ENCODE results near the gene AVEN. TPM values are rescaled to one million over a fixed set of nuclear protein-coding genes. Genes with fewer than 3 reads are reported as not detected.

The AVEN gene, protein sequence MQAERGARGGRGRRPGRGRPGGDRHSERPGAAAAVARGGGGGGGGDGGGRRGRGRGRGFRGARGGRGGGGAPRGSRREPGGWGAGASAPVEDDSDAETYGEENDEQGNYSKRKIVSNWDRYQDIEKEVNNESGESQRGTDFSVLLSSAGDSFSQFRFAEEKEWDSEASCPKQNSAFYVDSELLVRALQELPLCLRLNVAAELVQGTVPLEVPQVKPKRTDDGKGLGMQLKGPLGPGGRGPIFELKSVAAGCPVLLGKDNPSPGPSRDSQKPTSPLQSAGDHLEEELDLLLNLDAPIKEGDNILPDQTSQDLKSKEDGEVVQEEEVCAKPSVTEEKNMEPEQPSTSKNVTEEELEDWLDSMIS
- 20.4 and 24.4 TPM in 2 replicates for total RNA-seq

DNA sequence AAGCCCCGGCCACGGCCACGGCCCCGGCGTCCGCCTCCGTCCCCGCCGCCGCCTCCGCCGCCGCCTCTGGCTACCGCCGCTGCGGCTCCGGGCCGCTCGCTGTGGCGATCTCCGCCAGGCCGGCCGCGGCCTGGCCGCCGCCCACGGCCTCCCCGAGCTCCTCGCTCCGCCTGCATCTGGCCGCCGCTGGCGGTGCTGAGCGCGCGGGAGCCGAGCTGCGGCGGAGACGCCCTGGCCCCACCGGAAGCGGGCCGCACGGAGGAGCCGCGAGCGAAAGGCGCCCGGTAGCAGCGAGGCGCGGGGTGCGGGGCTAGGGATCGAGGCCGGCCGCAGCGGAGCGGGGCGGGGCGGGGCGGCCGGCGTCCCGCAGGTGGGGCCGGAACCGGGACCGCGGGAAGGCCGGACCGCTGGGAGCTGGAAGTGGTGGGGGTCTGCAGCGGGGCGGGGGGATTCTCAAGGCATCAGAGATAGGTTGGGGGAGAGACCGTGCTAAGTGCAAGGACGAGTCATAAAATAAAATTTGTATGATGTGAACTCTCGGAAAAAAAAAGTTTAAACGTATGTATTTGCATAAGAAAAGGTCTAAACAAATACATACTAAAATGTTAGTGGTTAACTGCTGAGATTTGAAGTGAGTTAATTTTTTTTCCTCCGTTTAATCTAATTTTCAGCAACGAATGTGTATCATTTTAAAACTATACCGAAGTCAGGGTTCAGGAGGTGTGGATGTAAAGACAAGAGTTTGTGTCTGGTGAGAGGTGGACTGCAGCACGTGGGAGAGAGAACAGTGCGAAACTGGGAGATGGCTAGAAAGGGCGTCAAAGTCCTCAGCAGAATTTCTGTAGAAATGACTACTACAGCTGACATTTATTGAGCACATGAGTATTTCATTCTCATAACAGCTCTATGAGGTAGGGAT, at the start of gene AVEN:
AVEN (minus strand) TSS at position 334 of the 919 bp plus-strand sequence; CDS start at position 176, 158 bp downstream.
- Histone ChIP-seq H3K36me3 (ENCODE audit: control insufficient read depth, insufficient read depth, low read length) (no peaks in the 10 kb centered on the region), H3K4me3 (ENCODE audit: low read depth, low read length) (peak within 1 kb of the TSS; percentile 99), H3K27me3 (ENCODE audit: control insufficient read depth, insufficient read depth, low read length) (no peaks in the 10 kb centered on the region)
- no peak for DNase-seq (ENCODE audit: low read depth)
- TF ChIP-seq, protein P1, sequence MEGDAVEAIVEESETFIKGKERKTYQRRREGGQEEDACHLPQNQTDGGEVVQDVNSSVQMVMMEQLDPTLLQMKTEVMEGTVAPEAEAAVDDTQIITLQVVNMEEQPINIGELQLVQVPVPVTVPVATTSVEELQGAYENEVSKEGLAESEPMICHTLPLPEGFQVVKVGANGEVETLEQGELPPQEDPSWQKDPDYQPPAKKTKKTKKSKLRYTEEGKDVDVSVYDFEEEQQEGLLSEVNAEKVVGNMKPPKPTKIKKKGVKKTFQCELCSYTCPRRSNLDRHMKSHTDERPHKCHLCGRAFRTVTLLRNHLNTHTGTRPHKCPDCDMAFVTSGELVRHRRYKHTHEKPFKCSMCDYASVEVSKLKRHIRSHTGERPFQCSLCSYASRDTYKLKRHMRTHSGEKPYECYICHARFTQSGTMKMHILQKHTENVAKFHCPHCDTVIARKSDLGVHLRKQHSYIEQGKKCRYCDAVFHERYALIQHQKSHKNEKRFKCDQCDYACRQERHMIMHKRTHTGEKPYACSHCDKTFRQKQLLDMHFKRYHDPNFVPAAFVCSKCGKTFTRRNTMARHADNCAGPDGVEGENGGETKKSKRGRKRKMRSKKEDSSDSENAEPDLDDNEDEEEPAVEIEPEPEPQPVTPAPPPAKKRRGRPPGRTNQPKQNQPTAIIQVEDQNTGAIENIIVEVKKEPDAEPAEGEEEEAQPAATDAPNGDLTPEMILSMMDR (IDR thresholded peaks at IDR 0.05; ENCODE audit: insufficient read depth, low read length, poor library complexity, severe bottlenecking), result no peak

DNA sequence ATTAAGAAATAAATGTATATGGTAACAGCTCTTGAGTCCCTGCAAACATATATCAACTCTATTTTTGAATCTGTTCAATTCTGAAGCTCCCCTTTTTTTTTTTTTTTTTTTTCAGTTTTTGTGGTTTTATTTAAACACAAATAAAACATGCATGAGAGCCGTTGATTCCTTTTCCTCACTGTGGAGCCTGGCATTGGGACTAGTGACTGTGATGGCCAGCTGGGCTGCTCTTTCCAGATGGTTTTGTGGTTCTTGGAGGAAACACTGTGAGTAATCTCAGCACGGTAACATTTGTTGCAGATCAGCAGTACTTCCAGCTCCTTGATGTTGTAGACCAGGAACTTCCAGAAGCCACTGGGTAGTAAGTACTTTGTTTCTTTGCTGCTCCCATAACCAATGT, 46.7 kb upstream of the AVEN start:
- Histone ChIP-seq H3K27me3 (ENCODE audit: control insufficient read depth, insufficient read depth, low read length) (no peaks in the 10 kb centered on the region), H3K4me3 (ENCODE audit: low read depth, low read length) (no peak overlapping the region), H3K36me3 (ENCODE audit: control insufficient read depth, insufficient read depth, low read length) (no peaks in the 10 kb centered on the region)
- TF ChIP-seq, protein P1 (IDR thresholded peaks at IDR 0.05; ENCODE audit: insufficient read depth, low read length, poor library complexity, severe bottlenecking), result no peak
- no peak for DNase-seq (ENCODE audit: low read depth)

DNA sequence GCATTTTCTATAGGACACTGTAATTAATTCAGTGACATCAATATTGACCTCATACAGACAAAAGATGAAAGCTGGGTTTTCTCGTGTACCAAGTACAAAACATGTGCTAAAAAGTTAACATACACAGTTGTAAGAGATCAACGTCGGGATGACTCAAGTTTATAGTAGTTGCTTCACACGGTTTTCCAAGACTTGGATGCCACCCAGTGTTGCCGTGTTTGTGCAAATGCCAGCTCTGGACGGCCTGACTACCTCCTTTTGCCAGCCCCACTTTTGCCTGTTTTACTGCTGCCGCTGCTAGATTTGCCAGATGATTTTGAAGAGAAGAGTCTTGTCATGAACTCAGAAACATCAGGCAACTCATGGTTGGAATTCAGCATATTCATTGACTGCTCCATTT, 45.1 kb upstream of the AVEN start:
- H3K36me3 ChIP-seq (ENCODE audit: control insufficient read depth, insufficient read depth, low read length), result no peaks in the 10 kb centered on the region
- TF ChIP-seq, protein P1 (IDR thresholded peaks at IDR 0.05; ENCODE audit: insufficient read depth, low read length, poor library complexity, severe bottlenecking), result no peak
- DNase-seq (ENCODE audit: low read depth), result no peak
- no peaks in the 10 kb centered on the region for H3K27me3 ChIP-seq (ENCODE audit: control insufficient read depth, insufficient read depth, low read length)
- no peak overlapping the region for H3K4me3 ChIP-seq (ENCODE audit: low read depth, low read length)

DNA sequence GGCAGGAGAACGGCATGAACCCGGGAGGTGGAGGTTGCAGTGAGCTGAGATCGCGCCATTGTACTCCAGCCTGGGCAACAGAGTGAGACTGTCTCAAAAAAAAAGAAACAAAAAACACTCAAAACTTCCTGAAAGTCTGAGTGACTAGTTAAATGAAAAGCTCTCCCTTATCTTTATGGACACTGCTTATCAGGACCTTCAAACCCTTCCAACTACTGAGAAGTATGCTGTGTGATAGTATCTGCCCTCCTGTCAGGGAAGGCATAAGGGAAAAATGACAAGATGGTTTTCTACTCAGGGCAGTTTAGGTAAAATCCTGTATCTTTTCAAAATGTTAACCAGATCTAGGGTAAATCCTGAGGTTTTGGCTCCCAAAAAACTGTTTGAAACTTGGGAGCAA, 40.9 kb upstream of the AVEN start:
- no peaks in the 10 kb centered on the region for H3K27me3 ChIP-seq (ENCODE audit: control insufficient read depth, insufficient read depth, low read length)
- no peak overlapping the region for H3K4me3 ChIP-seq (ENCODE audit: low read depth, low read length)
- TF ChIP-seq, protein P1 (IDR thresholded peaks at IDR 0.05; ENCODE audit: insufficient read depth, low read length, poor library complexity, severe bottlenecking), result no peak
- H3K36me3 ChIP-seq (ENCODE audit: control insufficient read depth, insufficient read depth, low read length), result no peaks in the 10 kb centered on the region
- no peak for DNase-seq (ENCODE audit: low read depth)

DNA sequence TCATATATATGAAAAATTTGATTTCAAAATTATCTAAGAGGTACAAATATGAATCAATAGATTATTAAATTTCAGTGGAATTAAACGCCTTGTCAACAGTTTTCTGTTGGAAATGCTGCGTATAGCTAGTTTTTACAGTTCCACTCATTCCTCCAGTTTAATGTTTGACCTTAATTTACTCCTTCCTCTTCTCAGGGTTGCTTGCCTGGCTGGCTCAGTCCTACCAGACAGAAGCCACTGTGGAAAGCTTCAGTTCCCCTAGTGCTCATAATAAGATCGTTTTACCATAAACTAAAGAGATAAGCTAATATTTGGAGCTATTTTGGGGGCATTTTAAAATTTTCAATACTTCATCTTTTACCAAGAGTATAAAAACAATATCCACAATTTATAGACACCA, 39.9 kb upstream of the AVEN start:
- Histone ChIP-seq H3K4me3 (ENCODE audit: low read depth, low read length) (no peak overlapping the region), H3K27me3 (ENCODE audit: control insufficient read depth, insufficient read depth, low read length) (no peaks in the 10 kb centered on the region), H3K36me3 (ENCODE audit: control insufficient read depth, insufficient read depth, low read length) (no peaks in the 10 kb centered on the region)
- TF ChIP-seq, protein P1 (IDR thresholded peaks at IDR 0.05; ENCODE audit: insufficient read depth, low read length, poor library complexity, severe bottlenecking), result no peak
- no peak for DNase-seq (ENCODE audit: low read depth)

Measured in kidney epithelial cell (primary cell).